GM12801 (cell line): Measurements from ENCODE around the gene CSNK2A1.

Source experiments
- CTCF ChIP-seq: IDR thresholded peaks from one replicate; pipeline ENCODE4 v1.5.1; 2011; ENCODE audit warnings: control low read depth; ENCODE audit not compliant: insufficient read length; ENCODE audit errors: extremely low read depth

Gene CSNK2A1

GRCh38 chr20:427849-428657, 115.5 kb downstream of the CSNK2A1 start:
- TF ChIP-seq CTCF: no peak

DNA sequence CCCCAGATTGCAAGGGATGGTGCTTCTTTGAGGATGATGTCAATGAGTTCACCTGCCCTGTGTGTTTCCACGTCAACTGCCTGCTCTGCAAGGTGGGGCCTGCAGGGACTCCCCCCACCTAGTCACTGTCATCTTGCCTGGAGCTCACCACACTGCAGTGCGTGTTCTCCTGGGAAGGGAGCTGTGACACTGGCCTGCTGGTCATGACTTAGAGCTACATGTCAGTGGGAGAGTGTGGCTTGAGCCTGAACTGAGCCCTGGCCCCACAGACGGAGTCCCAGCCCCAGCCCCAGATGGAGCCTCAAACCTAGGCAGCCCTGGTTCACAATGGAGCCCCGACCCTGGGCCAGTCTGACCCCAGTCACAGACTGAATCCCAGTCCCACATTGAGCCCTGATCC, 116.2 kb downstream of the CSNK2A1 start:
- no peak for TF ChIP-seq CTCF

DNA sequence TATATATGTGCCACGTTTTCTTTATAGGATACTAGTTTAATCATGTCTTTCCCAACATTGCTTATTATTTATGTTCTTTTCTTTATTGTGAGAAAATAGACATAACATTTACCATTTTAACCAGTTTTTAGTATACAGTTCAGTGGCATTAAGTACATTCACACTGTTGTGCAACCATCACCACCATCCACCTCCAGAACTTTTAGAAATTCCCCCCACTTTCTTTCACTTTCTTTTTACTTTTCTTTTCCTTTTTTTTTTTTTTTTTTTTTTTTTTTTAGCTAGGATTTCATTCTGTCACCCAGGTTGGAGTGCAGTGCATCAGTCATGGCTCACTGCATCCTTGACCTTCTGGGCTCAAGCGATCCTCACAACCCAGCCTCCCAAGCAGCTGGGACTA, 117.0 kb downstream of the CSNK2A1 start:
- TF ChIP-seq CTCF: no peak
